ENCODE data around the gene SMPD3.

GRCh38 chr16:68417711-68418301 lies 30.5 kb downstream of the SMPD3 start:
- TF ChIP-seq CTCF (IDR thresholded peaks at IDR 0.05; ENCODE audit: low read depth, low read length) = no peak
- TF ChIP-seq EZH2phosphoT487 (IDR thresholded peaks at IDR 0.05; ENCODE audit: low read depth) = no peak
